Upper lobe of left lung (tissue), 6 donors: ENCODE results near the gene GPR45. TPM values are rescaled to one million over a fixed set of nuclear protein-coding genes. Genes with fewer than 3 reads are reported as not detected.

ENCODE experiments used
- ATAC-seq, 2 donors: fragments of 200-7000 bp; cut with Tn5 transposase; one replicate each; pipeline ENCODE4 v1.9.1; 2022; ENCODE audit warnings: mild to moderate bottlenecking in 2 of 2, moderate library complexity in 2 of 2; ENCODE audit not compliant: low FRiP score in 2 of 2
- DNase-seq, 2 donors: peaks; one replicate each; pipeline ENCODE4 v3.0.0-alpha.2; 2019 to 2020
- H3K27ac ChIP-seq, 4 donors: fragments of 200-600 bp; sonication (generic); one replicate each; pipeline ENCODE4 v1.5.1; 2016 to 2019
- H3K27me3 ChIP-seq, 4 donors: fragments of 200-600 bp; sonication (generic); one replicate each; pipeline ENCODE4 v1.5.1; 2017 to 2019
- H3K36me3 ChIP-seq, 4 donors: fragments of 200-600 bp; sonication (generic); one replicate each; pipeline ENCODE4 v1.5.1; 2016 to 2019
- H3K4me1 ChIP-seq, 4 donors: fragments of 200-600 bp; sonication (generic); one replicate each; pipeline ENCODE4 v1.5.1; 2018 to 2019
- H3K4me3 ChIP-seq, 4 donors: fragments of 200-600 bp; sonication (generic); one replicate each; pipeline ENCODE4 v1.5.1; 2017 to 2019; ENCODE audit warnings: mild to moderate bottlenecking in 2 of 4, moderate library complexity in 1 of 4
- H3K9me3 ChIP-seq, 4 donors: fragments of 200-600 bp; sonication (generic); one replicate each; pipeline ENCODE4 v1.5.1; 2018 to 2019
- EP300 ChIP-seq, 4 donors: sonication (generic); formaldehyde crosslinking; IDR thresholded peaks; one replicate each; pipeline ENCODE4 v1.5.1; 2017; ENCODE audit warnings: antibody characterized with exemption in 4 of 4, control low read depth in 2 of 4
- POLR2A ChIP-seq, 4 donors: fragments of 450-650 bp; IDR thresholded peaks; one replicate each; pipeline ENCODE4 v1.5.1; 2016 to 2017; ENCODE audit warnings: antibody characterized with exemption in 4 of 4, mild to moderate bottlenecking in 2 of 4
- POLR2AphosphoS5 ChIP-seq, 2 donors: sonication (generic); formaldehyde crosslinking; IDR thresholded peaks; one replicate each; pipeline ENCODE4 v1.5.1; 2017; ENCODE audit warnings: antibody characterized with exemption in 2 of 2
- WGBS, 2 donors: methylation state at CpG; one replicate each; pipeline ENCODE4 v1.1.5; 2017 to 2018; 5-methylcytosine and 5-hydroxymethylcytosine counted together
- total RNA-seq, 6 donors: library from RNA; depleted of rRNA in 4 of 6; stranded (reverse); fragments of >200 nt in 4 of 6; gene quantifications; one replicate each; pipeline versions ENCODE4 v1.1.0 to v1.2.1, GENCODE V29; 2016 to 2021
- TF ChIP-seq, protein P1 (sequence below), 6 experiments: fragments of 450-650 bp in 4 of 6; fragments of 200-600 bp in 2 of 6; sonication (generic) in 2 of 6; IDR thresholded peaks; one replicate each; pipeline ENCODE4 v1.5.1; 2016 to 2019; ENCODE audit warnings: antibody characterized with exemption in 6 of 6
- donor health status: DM: no; HTN: no; CAD: no; lungs with moderate emphysema.
- donor health status: DM: no; HTN: yes; CAD: no; lungs with severe emphysema.

GPR45 gene
- total RNA-seq, 6 donors from 2014 or later, result not detected

DNA sequence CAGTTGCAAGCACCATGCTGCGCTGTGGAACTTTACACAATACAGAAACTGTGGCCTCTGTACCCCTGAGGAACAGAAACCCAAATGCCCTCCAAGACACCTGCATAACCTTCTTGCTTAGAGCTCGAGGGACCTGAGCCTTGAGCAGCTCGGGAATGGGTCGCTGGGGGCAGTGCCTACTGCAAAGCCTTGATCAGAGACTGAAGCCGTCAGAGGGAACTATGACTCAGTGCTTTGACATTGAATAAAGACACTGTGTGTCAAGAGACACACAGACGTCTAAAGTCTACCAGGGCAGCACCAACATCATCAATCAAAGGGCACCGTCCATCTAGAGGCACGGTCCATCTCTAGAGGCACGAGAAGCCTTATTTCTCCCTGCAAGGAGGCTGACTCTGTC is 30.6 kb downstream of the GPR45 start:
- Histone ChIP-seq H3K36me3 (peaks cover 25 to 98% (median 77%) of the 10 kb centered on the region in 4 donors), H3K4me3 (no peak overlapping the region), H3K27ac (no peak overlapping the region), H3K27me3 (no peaks in the 10 kb centered on the region), H3K4me1 (no peaks in the 10 kb centered on the region), H3K9me3 (no peaks in the 10 kb centered on the region)
- WGBS, 2 donors, result 92 to 93% methylated on average over 9 of the region's 9 CpGs
- TF ChIP-seq POLR2AphosphoS5 (IDR thresholded peaks at IDR 0.05) (no peak), POLR2A (IDR thresholded peaks at IDR 0.05) (no peak)
- DNase-seq (no peak), ATAC-seq (no peak)

DNA sequence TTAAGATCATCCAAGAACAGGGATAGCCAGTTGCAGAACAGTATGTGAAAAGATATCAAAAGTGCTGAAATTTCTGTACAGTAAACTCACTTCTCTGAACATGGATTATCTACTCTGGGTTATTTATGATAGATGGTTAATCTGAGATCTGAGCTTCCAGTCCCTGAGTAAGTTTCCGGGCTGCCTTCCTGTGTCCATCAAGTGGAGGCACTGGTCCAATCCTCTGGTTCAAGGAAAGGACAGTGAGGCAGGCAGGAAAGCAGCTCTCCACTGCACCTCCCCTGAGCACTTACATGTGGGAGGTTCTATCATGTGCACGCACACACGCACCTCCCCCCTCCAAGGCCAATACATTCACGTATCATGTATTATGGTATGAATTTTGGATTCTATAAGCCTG is 32.5 kb downstream of the GPR45 start:
- Histone ChIP-seq H3K9me3 (no peaks in the 10 kb centered on the region), H3K27ac (no peak overlapping the region), H3K36me3 (peaks cover 23 to 98% (median 73%) of the 10 kb centered on the region in 4 donors), H3K4me3 (no peak overlapping the region), H3K4me1 (no peaks in the 10 kb centered on the region), H3K27me3 (no peaks in the 10 kb centered on the region)
- 71 to 73% methylated on average over 4 of the region's 4 CpGs for WGBS, 2 donors
- no peak for ATAC-seq
- TF ChIP-seq, protein P1, sequence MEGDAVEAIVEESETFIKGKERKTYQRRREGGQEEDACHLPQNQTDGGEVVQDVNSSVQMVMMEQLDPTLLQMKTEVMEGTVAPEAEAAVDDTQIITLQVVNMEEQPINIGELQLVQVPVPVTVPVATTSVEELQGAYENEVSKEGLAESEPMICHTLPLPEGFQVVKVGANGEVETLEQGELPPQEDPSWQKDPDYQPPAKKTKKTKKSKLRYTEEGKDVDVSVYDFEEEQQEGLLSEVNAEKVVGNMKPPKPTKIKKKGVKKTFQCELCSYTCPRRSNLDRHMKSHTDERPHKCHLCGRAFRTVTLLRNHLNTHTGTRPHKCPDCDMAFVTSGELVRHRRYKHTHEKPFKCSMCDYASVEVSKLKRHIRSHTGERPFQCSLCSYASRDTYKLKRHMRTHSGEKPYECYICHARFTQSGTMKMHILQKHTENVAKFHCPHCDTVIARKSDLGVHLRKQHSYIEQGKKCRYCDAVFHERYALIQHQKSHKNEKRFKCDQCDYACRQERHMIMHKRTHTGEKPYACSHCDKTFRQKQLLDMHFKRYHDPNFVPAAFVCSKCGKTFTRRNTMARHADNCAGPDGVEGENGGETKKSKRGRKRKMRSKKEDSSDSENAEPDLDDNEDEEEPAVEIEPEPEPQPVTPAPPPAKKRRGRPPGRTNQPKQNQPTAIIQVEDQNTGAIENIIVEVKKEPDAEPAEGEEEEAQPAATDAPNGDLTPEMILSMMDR (IDR thresholded peaks at IDR 0.05), result no peak
- TF ChIP-seq EP300 (IDR thresholded peaks at IDR 0.05) (no peak), POLR2AphosphoS5 (IDR thresholded peaks at IDR 0.05) (no peak), POLR2A (IDR thresholded peaks at IDR 0.05) (no peak)
- no peak for DNase-seq

DNA sequence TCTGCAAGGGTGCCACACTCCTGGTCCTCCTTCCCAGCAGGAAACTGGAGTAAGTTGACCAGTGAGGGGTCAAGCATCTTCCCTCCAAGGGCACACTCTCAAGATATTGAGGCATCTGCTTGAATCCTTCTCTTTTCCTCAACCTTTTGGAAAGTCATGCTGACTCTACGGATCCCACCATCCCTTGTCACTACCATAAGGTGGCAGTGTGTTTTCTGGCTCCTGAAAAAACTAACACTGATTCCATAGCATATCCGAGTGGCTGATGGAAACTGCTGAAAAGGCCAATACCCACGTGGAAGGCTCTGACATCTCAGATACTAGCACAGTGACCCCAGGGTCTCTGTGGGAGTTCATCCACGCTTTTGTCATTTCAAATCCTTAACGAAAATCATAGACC is 37.1 kb downstream of the GPR45 start:
- TF ChIP-seq EP300 (IDR thresholded peaks at IDR 0.05), result no peak
- TF ChIP-seq, protein P1 (IDR thresholded peaks at IDR 0.05), result no peak
- TF ChIP-seq POLR2AphosphoS5 (IDR thresholded peaks at IDR 0.05), result no peak
- no peak for TF ChIP-seq POLR2A (IDR thresholded peaks at IDR 0.05)
- WGBS, 2 donors, result 72% methylated on average over 5 of the region's 5 CpGs
- Histone ChIP-seq H3K27ac (no peak overlapping the region), H3K27me3 (no peaks in the 10 kb centered on the region), H3K4me3 (no peak overlapping the region), H3K4me1 (no peaks in the 10 kb centered on the region), H3K9me3 (no peaks in the 10 kb centered on the region), H3K36me3 (peaks cover 15 to 96% (median 69%) of the 10 kb centered on the region in 4 donors)
- DNase-seq (no peak), ATAC-seq (no peak)

DNA sequence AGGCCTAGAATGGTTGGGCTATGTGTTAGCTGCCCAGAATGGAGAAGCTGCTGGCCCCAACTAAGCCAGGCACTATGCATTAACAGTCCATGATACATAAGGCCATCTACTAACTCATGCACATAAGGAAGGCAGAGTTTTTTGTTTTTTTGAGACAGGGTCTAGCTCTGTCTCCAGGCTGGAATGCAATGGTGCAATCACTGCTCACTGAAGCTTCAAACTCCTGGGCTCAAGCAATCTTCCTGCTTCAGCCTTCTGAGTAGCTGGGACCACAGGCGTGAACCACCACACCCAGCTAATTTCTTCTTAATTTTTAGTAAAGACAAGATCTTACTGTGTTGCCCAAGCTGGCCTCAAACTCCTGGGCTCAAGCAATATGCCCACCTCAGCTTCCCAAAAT is 37.6 kb downstream of the GPR45 start:
- no peak overlapping the region for H3K4me3 ChIP-seq
- H3K36me3 ChIP-seq, result peaks cover 12 to 96% (median 70%) of the 10 kb centered on the region in 4 donors
- no peak overlapping the region for H3K27ac ChIP-seq
- H3K4me1 ChIP-seq, result no peaks in the 10 kb centered on the region
- TF ChIP-seq POLR2AphosphoS5 (IDR thresholded peaks at IDR 0.05), result no peak
- TF ChIP-seq, protein P1 (IDR thresholded peaks at IDR 0.05), result no peak
- TF ChIP-seq EP300 (IDR thresholded peaks at IDR 0.05), result no peak
- no peak for TF ChIP-seq POLR2A (IDR thresholded peaks at IDR 0.05)
- DNase-seq (no peak), ATAC-seq (no peak)
- H3K27me3 ChIP-seq, result no peaks in the 10 kb centered on the region
- 100% methylated on average over 1 of the region's 1 CpG for WGBS, 2 donors
- H3K9me3 ChIP-seq, result no peaks in the 10 kb centered on the region

DNA sequence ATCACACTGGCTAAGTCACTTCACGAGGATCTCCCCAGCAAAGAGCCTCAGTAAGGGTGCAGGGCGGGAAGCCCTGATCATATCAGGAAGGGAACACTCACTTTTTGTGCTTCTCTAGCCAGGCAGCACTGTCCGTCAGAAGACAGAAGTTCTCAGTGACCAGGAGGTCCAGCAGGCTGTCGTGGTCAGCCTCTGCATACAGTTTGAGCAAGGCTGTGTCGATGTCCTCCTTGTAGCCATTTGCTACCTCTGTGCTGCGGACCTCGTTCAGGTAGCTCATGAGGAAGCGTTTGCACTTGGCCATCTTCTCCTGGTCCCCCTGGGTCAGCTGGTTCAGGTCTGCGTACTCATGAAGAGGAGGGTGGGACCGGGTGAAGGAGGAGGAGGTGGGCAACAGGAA is 38.7 kb downstream of the GPR45 start:
- 82 to 90% methylated on average over 8 to 10 of the region's 10 CpGs for WGBS, 2 donors

More for the DNA sequence above, 38.7 kb downstream of the GPR45 start:
- Histone ChIP-seq H3K27me3 (no peaks in the 10 kb centered on the region), H3K4me1 (no peaks in the 10 kb centered on the region), H3K9me3 (no peaks in the 10 kb centered on the region), H3K36me3 (peaks cover 11 to 96% (median 65%) of the 10 kb centered on the region in 4 donors), H3K4me3 (no peak overlapping the region), H3K27ac (no peak overlapping the region)
- TF ChIP-seq POLR2A (IDR thresholded peaks at IDR 0.05), result no peak
- TF ChIP-seq, protein P1 (IDR thresholded peaks at IDR 0.05), result no peak
- TF ChIP-seq POLR2AphosphoS5 (IDR thresholded peaks at IDR 0.05), result no peak
- TF ChIP-seq EP300 (IDR thresholded peaks at IDR 0.05), result no peak
- DNase-seq (no peak), ATAC-seq (no peak)
